ENCODE data around the gene NPAS3. TPM values are rescaled to one million over a fixed set of nuclear protein-coding genes. Genes with fewer than 3 reads are reported as not detected.

Gene NPAS3
- total RNA-seq, 1 experiment from 2014 or later, result 15.6 TPM

- no peaks in the 10 kb centered on the region for H3K36me3 ChIP-seq (ENCODE audit: insufficient read depth, low read length, poor library complexity, severe bottlenecking)
- intact Hi-C loops (cut with micrococcal nuclease; ENCODE audit: unreplicated experiment), result no loop called here
- peaks cover 31% of the 10 kb centered on the region for H3K4me1 ChIP-seq (ENCODE audit: insufficient read depth, low read length, poor library complexity, severe bottlenecking)
- ChIA-PET POLR2A (ENCODE audit: low non-redundant PET) (no interaction called here), CTCF (no interaction called here)
- H3K4me3 ChIP-seq (ENCODE audit: low read depth, low read length, poor library complexity, severe bottlenecking), result no peak overlapping the region
- DNase-seq (ENCODE audit: low spot score), result no peak
- no peak overlapping the region for H3K27ac ChIP-seq (ENCODE audit: low read depth, low read length, poor library complexity, severe bottlenecking)
- H3K9me3 ChIP-seq (ENCODE audit: low read depth, low read length, poor library complexity, severe bottlenecking), result no peaks in the 10 kb centered on the region
- TF ChIP-seq CTCF (conservative IDR thresholded peaks at IDR 0.05; ENCODE audit: low read depth, low read length) (no peak), EZH2 (IDR thresholded peaks at IDR 0.05; ENCODE audit: borderline replicate concordance, low read depth, low read length, poor library complexity, severe bottlenecking) (no peak)
- no peaks in the 10 kb centered on the region for H3K27me3 ChIP-seq (replicated peaks; ENCODE audit: insufficient read depth, low read depth, low read length, poor library complexity)
- no TSS peak for BruUV-seq (replicated peaks)
Measured at GRCh38 chr14:33483541-33483940, 544.9 kb downstream of the NPAS3 start.

GRCh38 chr14:33484264-33484663 lies 545.6 kb downstream of the NPAS3 start:
- no peaks in the 10 kb centered on the region for H3K9me3 ChIP-seq (ENCODE audit: low read depth, low read length, poor library complexity, severe bottlenecking)
- H3K27ac ChIP-seq (ENCODE audit: low read depth, low read length, poor library complexity, severe bottlenecking), result no peak overlapping the region
- no peak for DNase-seq (ENCODE audit: low spot score)
- intact Hi-C loops (cut with micrococcal nuclease; ENCODE audit: unreplicated experiment), result no loop called here
- no peak overlapping the region for H3K4me3 ChIP-seq (ENCODE audit: low read depth, low read length, poor library complexity, severe bottlenecking)
- CTCF ChIA-PET, result no interaction called here
- no peaks in the 10 kb centered on the region for H3K27me3 ChIP-seq (replicated peaks; ENCODE audit: insufficient read depth, low read depth, low read length, poor library complexity)
- H3K4me1 ChIP-seq (ENCODE audit: insufficient read depth, low read length, poor library complexity, severe bottlenecking), result peaks cover 24% of the 10 kb centered on the region
- no peaks in the 10 kb centered on the region for H3K36me3 ChIP-seq (ENCODE audit: insufficient read depth, low read length, poor library complexity, severe bottlenecking)
- POLR2A ChIA-PET (ENCODE audit: low non-redundant PET), result no interaction called here
- no peak for TF ChIP-seq EZH2 (IDR thresholded peaks at IDR 0.05; ENCODE audit: borderline replicate concordance, low read depth, low read length, poor library complexity, severe bottlenecking)
- BruUV-seq (replicated peaks), result no TSS peak

GRCh38 chr14:33486332-33486890 lies 547.7 kb downstream of the NPAS3 start:
- Histone ChIP-seq H3K27ac (ENCODE audit: low read depth, low read length, poor library complexity, severe bottlenecking) (no peak overlapping the region), H3K9me3 (ENCODE audit: low read depth, low read length, poor library complexity, severe bottlenecking) (no peaks in the 10 kb centered on the region), H3K36me3 (ENCODE audit: insufficient read depth, low read length, poor library complexity, severe bottlenecking) (no peaks in the 10 kb centered on the region), H3K4me1 (ENCODE audit: insufficient read depth, low read length, poor library complexity, severe bottlenecking) (peaks cover 5% of the 10 kb centered on the region), H3K27me3 (replicated peaks; ENCODE audit: insufficient read depth, low read depth, low read length, poor library complexity) (no peaks in the 10 kb centered on the region), H3K4me3 (ENCODE audit: low read depth, low read length, poor library complexity, severe bottlenecking) (no peak overlapping the region)
- intact Hi-C loops (cut with micrococcal nuclease; ENCODE audit: unreplicated experiment), result no loop called here
- ChIA-PET POLR2A (ENCODE audit: low non-redundant PET) (no interaction called here), CTCF (no interaction called here)
- no peak for TF ChIP-seq CTCF (conservative IDR thresholded peaks at IDR 0.05; ENCODE audit: low read depth, low read length)
- no peak for TF ChIP-seq EZH2 (IDR thresholded peaks at IDR 0.05; ENCODE audit: borderline replicate concordance, low read depth, low read length, poor library complexity, severe bottlenecking)
- no TSS peak for BruUV-seq (replicated peaks)
- DNase-seq (ENCODE audit: low spot score), result no peak

GRCh38 chr14:33488582-33488981 lies 549.9 kb downstream of the NPAS3 start:
- BruUV-seq (replicated peaks), result no TSS peak
- TF ChIP-seq EZH2 (IDR thresholded peaks at IDR 0.05; ENCODE audit: borderline replicate concordance, low read depth, low read length, poor library complexity, severe bottlenecking), result no peak
- no peak for TF ChIP-seq CTCF (conservative IDR thresholded peaks at IDR 0.05; ENCODE audit: low read depth, low read length)
- H3K4me3 ChIP-seq (ENCODE audit: low read depth, low read length, poor library complexity, severe bottlenecking), result no peak overlapping the region
- no peaks in the 10 kb centered on the region for H3K9me3 ChIP-seq (ENCODE audit: low read depth, low read length, poor library complexity, severe bottlenecking)
- no peaks in the 10 kb centered on the region for H3K4me1 ChIP-seq (ENCODE audit: insufficient read depth, low read length, poor library complexity, severe bottlenecking)
- intact Hi-C loops (cut with micrococcal nuclease; ENCODE audit: unreplicated experiment), result no loop called here
- no peak for DNase-seq (ENCODE audit: low spot score)
- no peaks in the 10 kb centered on the region for H3K36me3 ChIP-seq (ENCODE audit: insufficient read depth, low read length, poor library complexity, severe bottlenecking)
- ChIA-PET CTCF (no interaction called here), POLR2A (ENCODE audit: low non-redundant PET) (no interaction called here)
- no peak overlapping the region for H3K27ac ChIP-seq (ENCODE audit: low read depth, low read length, poor library complexity, severe bottlenecking)
- H3K27me3 ChIP-seq (replicated peaks; ENCODE audit: insufficient read depth, low read depth, low read length, poor library complexity), result no peaks in the 10 kb centered on the region
